CD4-positive, alpha-beta T cell (primary cell): Measurements from ENCODE around the gene LPP. TPM values are rescaled to one million over a fixed set of nuclear protein-coding genes. Genes with fewer than 3 reads are reported as not detected.

Experiments
- ATAC-seq: fragments of 200-7000 bp; cut with Tn5 transposase; one replicate; pipeline ENCODE4 v1.10.0; 2022; ENCODE audit warnings: mild to moderate bottlenecking; ENCODE audit not compliant: poor library complexity
- CTCF ChIA-PET: fragments of 350-600 bp; sonication (Branson Sonifier 250); formaldehyde crosslinking; loops from one replicate; lab custom pipeline; 2021; ENCODE audit warnings: antibody characterized with exemption, inconsistent platforms; lab: Charles Lee
- POLR2A ChIA-PET: fragments of 350-600 bp; sonication (Branson Sonifier 250); formaldehyde crosslinking; loops from one replicate; lab custom pipeline; 2021; ENCODE audit warnings: antibody characterized with exemption, inconsistent platforms; lab: Charles Lee
- DNase-seq, 14 experiments: peaks; one replicate each; pipeline ENCODE4 v3.0.0-alpha.2; 2013 to 2020; ENCODE audit warnings: mixed read lengths in 2 of 14
- H3K27ac ChIP-seq, 2 donors: one replicate each; pipeline versions ENCODE4 v1.5.1 to v1.7.0; 2013; ENCODE audit warnings: low read length in 2 of 2, low read depth in 1 of 2, mild to moderate bottlenecking in 1 of 2
- H3K27me3 ChIP-seq, 2 experiments: 1 replicate in 1 of 2; 2 replicates in 1 of 2; pipeline versions ENCODE4 v1.6.1 to v1.7.0; 2013; ENCODE audit warnings: low read length in 2 of 2, control low read depth in 1 of 2, mild to moderate bottlenecking in 1 of 2, moderate library complexity in 1 of 2; ENCODE audit not compliant: insufficient read depth in 2 of 2, control insufficient read depth in 1 of 2
- H3K36me3 ChIP-seq: one replicate; pipeline ENCODE4 v1.6.1; 2013; ENCODE audit warnings: low read length, control low read depth; ENCODE audit not compliant: insufficient read depth
- H3K4me1 ChIP-seq: one replicate; pipeline ENCODE4 v1.6.1; 2013; ENCODE audit warnings: low read length, control low read depth; ENCODE audit not compliant: insufficient read depth
- H3K4me3 ChIP-seq: one replicate; pipeline ENCODE4 v1.5.1; 2013; ENCODE audit warnings: mild to moderate bottlenecking, low read length, moderate library complexity
- H3K9me3 ChIP-seq, 2 experiments: 1 replicate in 1 of 2; 2 replicates in 1 of 2; pipeline versions ENCODE4 v1.6.1 to v1.7.0; 2013; ENCODE audit warnings: low read length in 2 of 2, mild to moderate bottlenecking in 2 of 2, control low read depth in 1 of 2, moderate library complexity in 1 of 2; ENCODE audit not compliant: control insufficient read depth in 1 of 2, insufficient read depth in 1 of 2
- H3K27ac Mint-ChIP-seq: one replicate; pipeline ENCODE4 v1.8.0; 2020; ENCODE audit warnings: mixed read lengths
- H3K27me3 Mint-ChIP-seq: one replicate; pipeline ENCODE4 v1.8.0; 2021; ENCODE audit warnings: mixed read lengths
- H3K36me3 Mint-ChIP-seq: one replicate; pipeline ENCODE4 v1.8.0; 2021; ENCODE audit warnings: low read depth, mixed read lengths
- H3K4me1 Mint-ChIP-seq: one replicate; pipeline ENCODE4 v1.8.0; 2021; ENCODE audit warnings: low read depth, mixed read lengths
- H3K4me3 Mint-ChIP-seq: one replicate; pipeline ENCODE4 v1.8.0; 2020; ENCODE audit warnings: mild to moderate bottlenecking, mixed read lengths
- H3K9me3 Mint-ChIP-seq: one replicate; pipeline ENCODE4 v1.8.0; 2020; ENCODE audit warnings: mixed read lengths
- intact Hi-C, 2 experiments: fragments of 100-400 bp; cut with DNase I in 1 of 2; cut with micrococcal nuclease in 1 of 2; formaldehyde crosslinking; loops; one replicate each; pipeline versions ENCODE4 v1.15.1 to v1.9.0; 2023 to 2025; cut with DNase I, micrococcal nuclease
- total RNA-seq, 174 experiments: library from RNA in 2 of 174; stranded (reverse) in 2 of 174; gene quantifications; one replicate each; pipeline ENCODE4 v1.2.3 and lab custom pipeline; 2021 to 2026
- TF ChIP-seq, protein P1 (sequence below): fragments of 200-600 bp; IDR thresholded peaks from one replicate; pipeline ENCODE4 v1.8.0; 2022; ENCODE audit warnings: antibody characterized with exemption, mild to moderate bottlenecking

Gene LPP
- total RNA-seq, 2 experiments from 2014 or later = 45.6 to 45.9 TPM

DNA sequence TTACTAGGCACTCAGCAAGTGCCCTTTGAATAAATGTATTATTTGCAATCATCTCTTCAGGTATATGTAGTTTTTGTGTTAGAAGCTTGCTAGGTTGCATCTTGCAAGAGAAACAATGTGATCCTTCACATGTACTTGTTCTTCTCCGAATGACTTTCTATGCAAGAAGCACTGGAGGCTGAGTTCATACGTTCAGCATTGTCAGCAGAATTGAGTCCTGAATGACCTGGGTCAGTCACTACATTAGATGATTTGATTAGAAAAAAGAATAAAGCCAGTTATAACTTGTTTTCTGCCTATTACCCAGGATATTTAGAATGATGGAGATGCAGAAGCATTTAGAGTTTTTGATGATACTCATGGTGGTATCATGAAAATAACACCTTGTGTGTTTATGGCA is 538.7 kb downstream of the LPP start:
- Histone ChIP-seq H3K27me3 (no peaks in the 10 kb centered on the region), H3K9me3 (no peaks in the 10 kb centered on the region), H3K27ac (no peak overlapping the region), H3K4me3 (no peak overlapping the region), H3K36me3 (no peaks in the 10 kb centered on the region), H3K4me1 (no peaks in the 10 kb centered on the region)
- ChIA-PET CTCF (no interaction called here), POLR2A (interaction anchor here (1.0 kb wide), 1 partner anchor 18 kb away, joined by 3 read pairs; no protein-coding TSS in a partner anchor)
- no peaks in the 10 kb centered on the region for H3K9me3 Mint-ChIP-seq
- H3K4me1 Mint-ChIP-seq = peaks cover 4% of the 10 kb centered on the region
- DNase-seq = no peak
- no peak overlapping the region for H3K27ac Mint-ChIP-seq
- ATAC-seq = no peak
- TF ChIP-seq, protein P1, sequence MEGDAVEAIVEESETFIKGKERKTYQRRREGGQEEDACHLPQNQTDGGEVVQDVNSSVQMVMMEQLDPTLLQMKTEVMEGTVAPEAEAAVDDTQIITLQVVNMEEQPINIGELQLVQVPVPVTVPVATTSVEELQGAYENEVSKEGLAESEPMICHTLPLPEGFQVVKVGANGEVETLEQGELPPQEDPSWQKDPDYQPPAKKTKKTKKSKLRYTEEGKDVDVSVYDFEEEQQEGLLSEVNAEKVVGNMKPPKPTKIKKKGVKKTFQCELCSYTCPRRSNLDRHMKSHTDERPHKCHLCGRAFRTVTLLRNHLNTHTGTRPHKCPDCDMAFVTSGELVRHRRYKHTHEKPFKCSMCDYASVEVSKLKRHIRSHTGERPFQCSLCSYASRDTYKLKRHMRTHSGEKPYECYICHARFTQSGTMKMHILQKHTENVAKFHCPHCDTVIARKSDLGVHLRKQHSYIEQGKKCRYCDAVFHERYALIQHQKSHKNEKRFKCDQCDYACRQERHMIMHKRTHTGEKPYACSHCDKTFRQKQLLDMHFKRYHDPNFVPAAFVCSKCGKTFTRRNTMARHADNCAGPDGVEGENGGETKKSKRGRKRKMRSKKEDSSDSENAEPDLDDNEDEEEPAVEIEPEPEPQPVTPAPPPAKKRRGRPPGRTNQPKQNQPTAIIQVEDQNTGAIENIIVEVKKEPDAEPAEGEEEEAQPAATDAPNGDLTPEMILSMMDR = no peak
- H3K36me3 Mint-ChIP-seq = no peaks in the 10 kb centered on the region
- no peak overlapping the region for H3K4me3 Mint-ChIP-seq
- intact Hi-C loops = no loop called here
- no peaks in the 10 kb centered on the region for H3K27me3 Mint-ChIP-seq

DNA sequence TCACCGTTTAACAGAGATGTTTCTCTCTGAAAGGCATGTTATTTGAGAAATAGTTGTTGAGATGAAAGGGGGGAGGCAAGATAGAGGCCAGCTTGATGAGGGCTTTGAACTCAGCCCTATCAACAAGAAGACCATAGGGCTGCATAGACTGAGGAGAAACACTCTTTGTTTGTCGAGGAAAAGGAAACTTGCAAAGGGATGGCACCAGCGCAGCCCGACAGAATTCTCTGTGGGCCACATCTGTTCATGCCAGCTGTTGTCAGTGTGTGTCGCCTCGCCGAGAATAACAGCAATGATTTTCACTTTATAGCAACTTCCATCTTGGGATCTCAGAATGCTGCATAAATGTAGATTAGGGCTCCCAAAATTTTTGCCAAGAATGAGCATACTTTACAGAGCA is 539.5 kb downstream of the LPP start:
- ChIA-PET CTCF (no interaction called here), POLR2A (interaction anchor here (1.0 kb wide), 1 partner anchor 17 kb away, joined by 3 read pairs; no protein-coding TSS in a partner anchor)
- Mint-ChIP-seq H3K4me3 (no peak overlapping the region), H3K36me3 (no peaks in the 10 kb centered on the region), H3K9me3 (no peaks in the 10 kb centered on the region), H3K27me3 (no peaks in the 10 kb centered on the region), H3K27ac (no peak overlapping the region), H3K4me1 (peaks cover 4% of the 10 kb centered on the region)
- H3K4me3 ChIP-seq = no peak overlapping the region
- TF ChIP-seq, protein P1 = no peak
- no peak for DNase-seq
- no peak for ATAC-seq
- H3K36me3 ChIP-seq = no peaks in the 10 kb centered on the region
- H3K4me1 ChIP-seq = no peaks in the 10 kb centered on the region
- intact Hi-C loops = no loop called here
- H3K27me3 ChIP-seq = no peaks in the 10 kb centered on the region
- H3K27ac ChIP-seq = no peak overlapping the region
- H3K9me3 ChIP-seq = no peaks in the 10 kb centered on the region

DNA sequence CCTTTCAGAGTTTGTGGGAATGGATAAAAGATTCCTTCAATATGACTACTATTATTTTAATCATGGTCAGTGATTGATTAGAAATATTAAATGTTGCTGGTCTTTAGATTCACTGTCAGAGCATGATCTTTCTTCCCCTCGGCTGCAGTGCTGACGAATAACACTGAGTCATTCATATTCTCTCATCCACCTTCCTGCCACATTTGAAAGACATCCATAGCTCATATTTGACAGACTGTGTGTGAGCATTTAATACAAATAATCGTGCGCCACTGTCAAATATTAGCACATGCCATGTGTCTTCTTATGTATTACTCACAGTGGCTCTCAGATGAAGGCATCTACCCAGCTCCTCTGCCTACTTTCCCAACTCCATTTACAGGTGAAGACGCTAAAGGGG is 541.3 kb downstream of the LPP start:
- CTCF ChIA-PET = interaction anchor here (1.1 to 1.4 kb wide), 2 partner anchors 159 to 957 kb away, joined by 3 read pairs; no protein-coding TSS in a partner anchor
- intact Hi-C loops = no loop called here

More for the DNA sequence above, 541.3 kb downstream of the LPP start:
- no peak overlapping the region for H3K4me3 Mint-ChIP-seq
- H3K27ac Mint-ChIP-seq = no peak overlapping the region
- Histone ChIP-seq H3K4me1 (no peaks in the 10 kb centered on the region), H3K27ac (no peak overlapping the region), H3K36me3 (no peaks in the 10 kb centered on the region), H3K9me3 (no peaks in the 10 kb centered on the region), H3K4me3 (no peak overlapping the region), H3K27me3 (no peaks in the 10 kb centered on the region)
- H3K4me1 Mint-ChIP-seq = peaks cover 4% of the 10 kb centered on the region
- POLR2A ChIA-PET = interaction anchor here (0.9 kb wide), 1 partner anchor 20 kb away, joined by 3 read pairs; no protein-coding TSS in a partner anchor
- H3K27me3 Mint-ChIP-seq = no peaks in the 10 kb centered on the region
- no peak for ATAC-seq
- TF ChIP-seq, protein P1 = no peak
- no peaks in the 10 kb centered on the region for H3K9me3 Mint-ChIP-seq
- no peak for DNase-seq
- H3K36me3 Mint-ChIP-seq = no peaks in the 10 kb centered on the region
